Stimulated activated CD4-positive, alpha-beta T cell treated with anti-CD3 and anti-CD28 coated beads, Interleukin-2, amount 100 ng/mL, for 48 hours (primary cell): ENCODE results near the gene COPZ1.
A peak's percentile ranks its signal among the peaks of the same experiment; 100 is the strongest.

ENCODE experiments used
- DNase-seq, 2 donors: peaks; one replicate each; pipeline ENCODE4 v3.0.0-alpha.2; 2020

COPZ1 gene

DNA sequence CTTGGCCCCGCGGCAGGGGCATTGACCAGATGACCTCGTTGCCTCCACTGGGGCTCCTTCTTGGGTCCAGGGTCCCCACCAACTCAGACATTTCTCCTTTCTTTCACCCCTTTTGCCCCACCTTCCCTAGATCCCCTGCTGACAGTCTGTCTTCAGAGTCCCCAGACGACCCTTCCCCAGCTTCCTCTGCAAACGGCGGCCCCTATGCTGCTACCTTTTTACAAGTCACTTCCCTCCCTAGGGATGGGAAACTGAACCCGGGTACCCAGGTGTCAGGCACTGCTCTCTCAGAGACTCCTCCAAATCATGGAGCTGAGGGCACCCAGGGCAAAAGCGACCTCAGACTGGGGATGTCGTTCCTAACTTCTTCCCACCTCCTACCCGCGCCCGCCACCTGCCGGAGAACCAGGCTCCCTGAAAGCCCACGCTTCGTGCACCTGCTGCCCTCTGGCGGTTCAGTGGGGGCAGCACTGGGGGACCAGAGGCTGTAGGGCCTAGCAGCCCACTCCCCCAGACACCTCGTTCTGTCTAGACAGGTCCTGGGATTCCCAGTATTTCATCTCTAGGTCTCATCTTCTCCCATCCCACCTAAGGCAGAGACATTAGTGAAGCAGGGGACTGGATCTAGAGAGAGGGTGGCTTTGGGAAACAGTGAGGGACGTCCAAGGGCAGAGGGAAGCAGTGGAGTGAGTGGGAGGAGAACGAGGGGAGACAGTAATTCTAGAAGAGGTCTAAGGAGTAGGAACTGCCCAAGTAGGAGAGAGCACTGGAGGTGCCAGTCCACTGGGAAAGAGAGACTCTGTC lies 54.7 kb downstream of the COPZ1 start:
- peak; percentile 92 to 95 for DNase-seq

DNA sequence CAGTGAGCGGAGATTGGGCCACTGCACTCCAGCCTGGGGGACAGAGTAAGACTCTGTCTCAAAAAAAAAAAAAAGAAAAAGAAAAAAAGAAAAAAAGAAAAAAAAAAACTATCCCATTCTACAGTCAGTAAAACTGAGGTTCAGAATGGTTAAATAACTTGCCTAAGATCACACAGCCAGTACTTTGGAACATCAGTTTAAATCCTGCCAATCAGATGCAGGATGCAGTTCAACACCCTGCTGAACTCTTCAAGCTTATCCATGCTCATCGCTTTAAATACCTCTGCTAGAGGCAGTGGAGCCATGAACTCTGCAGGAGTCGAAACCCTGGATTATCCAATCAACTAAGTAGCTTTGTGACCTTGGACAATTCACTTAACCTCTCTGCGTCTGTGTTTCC lies 56.2 kb downstream of the COPZ1 start:
- no peak for DNase-seq

DNA sequence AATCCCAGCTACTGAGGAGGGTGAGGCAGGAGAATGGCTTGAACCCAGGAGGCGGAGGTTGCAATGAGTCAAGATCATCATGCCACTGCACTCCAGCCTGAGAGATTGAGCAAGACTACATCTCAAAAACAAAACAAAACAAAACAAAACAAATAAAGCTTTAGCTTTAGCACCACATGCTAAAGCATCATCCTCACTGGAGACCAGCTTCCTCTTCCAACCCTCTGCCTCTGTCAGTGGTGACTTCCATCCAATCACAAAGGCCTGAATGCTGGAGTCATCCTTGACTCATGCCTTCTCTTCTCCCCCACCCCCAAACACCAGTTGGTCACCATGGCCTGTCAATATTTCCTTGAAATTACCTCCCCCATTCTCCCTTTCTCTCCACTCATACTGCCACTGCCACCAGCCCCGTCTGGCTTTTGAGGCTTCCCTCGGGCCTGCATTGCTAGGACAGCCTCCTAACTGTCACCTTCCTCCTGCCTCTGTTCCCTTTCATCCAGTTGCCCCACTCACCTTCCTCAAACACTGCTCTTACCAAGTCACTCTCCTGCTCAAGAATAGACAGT lies 58.2 kb downstream of the COPZ1 start:
- no peak for DNase-seq

DNA sequence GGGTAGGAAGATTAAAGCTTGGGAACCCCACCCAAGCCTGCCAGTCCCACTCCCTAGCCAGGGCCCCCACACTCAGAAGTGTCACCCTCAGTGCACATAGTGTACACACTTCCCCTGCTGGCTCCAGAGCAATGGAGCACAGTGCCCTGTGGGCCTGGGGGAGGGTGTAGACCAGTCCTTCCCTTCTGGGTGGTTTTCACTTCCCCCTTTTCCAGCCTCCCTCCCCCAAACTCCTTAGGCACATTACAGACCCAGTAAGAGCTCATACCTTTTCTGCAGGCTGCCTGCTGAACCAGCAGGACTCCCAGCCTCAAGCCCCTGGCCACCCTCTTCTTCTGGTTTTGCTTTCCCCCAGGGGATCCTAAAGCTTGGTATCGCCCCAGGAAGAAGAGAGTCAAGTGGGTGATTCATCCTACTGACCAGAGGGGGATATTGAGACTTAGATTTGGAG lies 59.7 kb downstream of the COPZ1 start, which contains the start of gene ZNF385A:
Gene ZNF385A, minus strand, starts transcription at position 143 of the 451 bp plus-strand sequence. CDS start 219 bp downstream, outside the sequence.
- no peak for DNase-seq

DNA sequence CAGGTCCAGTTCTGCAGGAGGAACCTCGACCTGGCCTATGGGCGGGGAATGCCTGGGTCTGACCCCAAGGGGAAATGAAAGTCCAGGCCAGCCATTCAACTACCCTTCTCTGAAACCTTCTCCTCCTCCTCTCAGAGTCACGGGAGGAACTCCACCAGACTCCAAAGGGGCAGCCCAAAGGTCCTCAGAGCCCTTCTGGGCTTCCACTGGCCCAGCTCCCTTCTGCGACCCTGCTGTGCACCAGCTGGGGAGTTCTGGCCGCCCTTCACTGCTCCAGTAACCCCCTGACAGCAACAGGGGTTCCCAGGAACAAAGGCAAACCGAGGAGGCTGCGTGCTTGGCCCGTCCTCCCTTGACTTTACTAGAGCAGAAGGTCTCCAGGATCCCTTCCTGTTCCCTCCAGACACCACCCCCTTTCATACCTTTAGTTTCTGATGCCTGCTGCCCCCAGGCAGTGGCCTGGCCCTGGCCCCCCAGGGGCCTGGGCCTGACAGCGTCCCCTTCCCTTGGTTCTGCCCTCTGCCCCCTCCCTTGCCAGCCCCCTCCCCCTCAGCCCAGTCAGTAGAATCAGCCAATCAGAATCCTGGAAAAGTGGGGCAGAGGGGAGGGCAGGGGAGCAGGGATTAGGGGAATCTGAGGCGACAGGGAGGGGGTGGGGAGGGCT lies 60.5 kb downstream of the COPZ1 start:
- no peak for DNase-seq

DNA sequence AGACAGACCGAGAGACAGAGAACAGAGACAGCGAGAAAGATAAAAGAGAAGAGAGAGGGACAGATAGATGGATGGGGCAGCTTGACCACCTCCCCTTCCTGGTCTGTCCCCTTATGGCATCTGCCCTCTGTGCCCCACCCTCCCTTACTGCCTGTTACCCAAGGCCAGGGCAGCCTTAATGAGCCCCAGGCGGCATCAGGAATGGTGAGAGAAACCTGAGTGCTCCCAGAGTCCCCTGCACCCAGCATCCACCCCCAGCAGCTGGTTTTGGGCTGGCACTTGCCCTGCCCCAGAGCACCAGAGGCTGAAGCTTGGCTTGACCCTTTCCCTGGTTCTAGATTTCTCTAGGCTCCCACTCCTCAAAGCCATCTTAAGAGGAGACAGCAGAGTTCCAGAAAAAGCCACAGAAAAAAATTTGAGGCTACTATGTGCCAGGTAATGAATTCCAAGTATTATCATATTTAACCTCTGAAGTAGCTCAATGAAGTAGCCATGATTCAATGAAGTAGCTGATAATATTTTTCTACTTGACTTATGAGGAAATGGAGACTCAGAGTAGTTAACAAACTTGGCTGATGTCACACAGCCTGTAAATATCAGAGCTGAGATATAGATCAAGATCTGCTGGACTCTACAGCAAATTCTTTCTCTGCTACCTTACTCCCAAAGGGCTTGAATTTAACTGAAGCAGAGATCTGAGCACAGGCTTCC lies 61.6 kb downstream of the COPZ1 start:
- DNase-seq = no peak

DNA sequence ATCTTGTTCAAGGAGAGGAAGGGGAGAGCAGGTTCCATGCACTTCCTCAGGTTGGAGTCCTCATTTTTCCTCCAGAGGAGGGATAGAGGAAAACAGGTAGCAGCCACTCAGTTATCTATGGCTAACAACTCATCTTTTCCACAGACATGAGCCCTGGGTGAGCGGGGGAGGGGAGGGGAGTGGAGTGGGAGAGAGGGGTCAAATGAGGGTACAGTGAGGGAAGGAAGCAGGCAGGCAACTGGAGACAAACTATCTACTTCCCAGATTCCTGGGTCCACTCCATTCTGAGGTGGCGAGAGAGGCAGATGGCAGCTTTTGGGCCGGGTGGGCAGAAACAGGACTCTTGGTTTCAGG lies 62.2 kb downstream of the COPZ1 start:
- no peak for DNase-seq

DNA sequence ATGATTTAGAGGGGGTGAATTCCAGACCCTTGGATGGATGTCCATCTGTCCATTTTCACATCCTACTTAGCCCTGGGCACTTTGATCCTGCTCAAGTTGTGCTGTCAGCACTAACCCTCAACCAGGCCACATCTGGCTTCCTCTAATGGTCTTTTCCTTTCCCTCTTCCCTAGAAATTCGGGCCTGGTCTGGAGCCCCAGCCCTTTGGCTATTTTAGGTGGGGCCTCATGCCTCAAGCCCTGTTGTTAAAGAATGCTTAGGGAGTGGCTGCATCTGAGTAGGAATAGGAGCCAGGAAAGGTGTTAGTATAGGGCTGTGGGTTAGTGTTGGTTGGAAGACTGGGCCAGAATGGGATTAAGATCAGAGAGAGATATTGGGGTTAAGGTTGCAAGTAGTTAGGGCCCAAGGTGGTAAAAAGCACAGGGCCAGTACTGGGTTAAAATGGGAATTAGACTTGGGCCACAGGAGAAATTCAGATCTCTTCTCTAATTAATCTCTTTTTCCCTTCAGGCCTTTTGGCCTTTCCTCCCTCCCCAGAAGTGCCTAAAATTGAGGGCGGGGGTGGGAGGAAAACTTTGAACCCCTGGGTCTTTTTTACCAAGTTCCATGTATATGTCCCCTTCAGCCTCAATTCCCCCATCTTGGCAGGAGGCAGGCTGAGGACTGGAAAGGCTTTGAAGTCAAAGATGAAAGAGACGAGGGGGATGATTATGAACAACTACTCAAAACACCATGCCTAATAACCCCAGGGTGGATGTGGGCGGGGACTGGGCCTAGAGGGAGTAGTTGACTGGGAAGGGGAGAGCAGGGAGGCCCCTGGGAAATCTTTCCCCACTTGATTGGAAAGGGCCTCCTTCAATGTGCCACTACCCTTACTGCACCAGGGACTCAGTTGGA lies 63.6 kb downstream of the COPZ1 start:
- no peak for DNase-seq

DNA sequence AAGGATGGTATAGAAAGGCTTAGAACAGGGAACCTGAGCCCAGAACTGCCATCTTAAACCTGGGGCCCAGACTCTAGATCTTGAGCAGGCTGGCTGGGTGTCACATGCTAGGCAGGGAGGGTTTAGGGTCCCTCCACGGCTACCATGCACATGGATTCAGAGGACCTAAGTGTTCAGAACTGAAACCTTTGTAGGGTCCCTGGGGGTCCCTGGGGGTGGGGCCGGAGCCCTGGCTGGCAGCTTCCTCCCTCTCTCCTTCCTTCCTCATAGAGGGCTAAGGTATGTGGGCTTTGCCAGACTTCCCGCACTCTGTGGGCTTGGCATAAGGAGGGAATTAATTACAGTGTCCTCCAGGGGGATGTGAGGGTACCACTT lies 64.2 kb downstream of the COPZ1 start:
- no peak for DNase-seq

DNA sequence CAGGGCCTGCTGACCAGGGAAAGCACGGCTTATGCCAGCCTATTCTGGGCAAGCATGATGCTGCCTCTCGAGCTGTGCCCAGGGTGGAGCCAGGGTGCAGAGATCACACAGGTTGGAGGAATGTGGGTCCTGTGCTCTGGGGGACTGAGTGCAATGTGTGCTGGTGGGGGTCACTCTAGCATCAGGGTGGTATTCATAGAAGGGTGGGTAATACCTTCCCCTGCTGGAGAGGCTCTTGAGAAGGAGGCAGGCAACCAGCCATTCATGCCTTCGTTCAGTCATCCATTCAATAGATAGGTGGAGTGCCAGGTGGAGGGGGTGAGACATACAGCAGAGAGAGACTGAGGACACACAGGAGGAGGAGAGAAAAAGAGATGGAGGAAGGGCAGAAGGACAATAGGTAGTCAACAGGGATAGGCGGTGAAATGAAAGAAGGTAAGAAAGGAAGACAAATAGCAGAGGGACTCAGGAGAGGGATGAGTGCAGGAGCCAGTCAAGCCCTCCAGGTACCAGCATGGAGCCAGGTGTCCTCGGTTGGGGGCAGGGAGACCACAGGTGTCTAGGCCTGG lies 64.8 kb downstream of the COPZ1 start:
- no peak for DNase-seq

DNA sequence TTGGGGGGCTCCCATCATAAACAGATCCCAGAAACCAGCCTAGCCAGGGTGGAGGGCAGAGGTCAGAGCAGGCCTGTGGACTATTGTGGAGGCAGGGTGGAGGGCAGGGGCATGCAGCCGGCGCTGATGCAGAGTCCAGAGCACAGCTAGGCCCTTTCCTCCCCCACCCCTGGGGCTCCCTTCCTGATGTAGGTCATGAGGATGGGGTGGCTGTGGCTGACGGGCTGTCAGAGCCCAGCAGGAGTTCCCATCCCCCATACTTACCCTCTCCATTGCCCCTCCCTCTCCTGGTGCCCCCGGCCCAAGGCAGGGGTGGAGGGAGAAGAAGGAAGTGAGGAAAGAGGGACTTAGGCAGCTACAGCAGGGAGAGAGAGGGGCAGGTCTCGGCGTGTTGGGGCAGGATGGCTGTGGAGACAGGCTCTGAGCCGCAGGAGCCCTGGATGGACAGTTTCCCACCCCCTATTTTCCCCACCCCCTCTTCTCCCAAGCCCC lies 65.3 kb downstream of the COPZ1 start:
- no peak for DNase-seq

DNA sequence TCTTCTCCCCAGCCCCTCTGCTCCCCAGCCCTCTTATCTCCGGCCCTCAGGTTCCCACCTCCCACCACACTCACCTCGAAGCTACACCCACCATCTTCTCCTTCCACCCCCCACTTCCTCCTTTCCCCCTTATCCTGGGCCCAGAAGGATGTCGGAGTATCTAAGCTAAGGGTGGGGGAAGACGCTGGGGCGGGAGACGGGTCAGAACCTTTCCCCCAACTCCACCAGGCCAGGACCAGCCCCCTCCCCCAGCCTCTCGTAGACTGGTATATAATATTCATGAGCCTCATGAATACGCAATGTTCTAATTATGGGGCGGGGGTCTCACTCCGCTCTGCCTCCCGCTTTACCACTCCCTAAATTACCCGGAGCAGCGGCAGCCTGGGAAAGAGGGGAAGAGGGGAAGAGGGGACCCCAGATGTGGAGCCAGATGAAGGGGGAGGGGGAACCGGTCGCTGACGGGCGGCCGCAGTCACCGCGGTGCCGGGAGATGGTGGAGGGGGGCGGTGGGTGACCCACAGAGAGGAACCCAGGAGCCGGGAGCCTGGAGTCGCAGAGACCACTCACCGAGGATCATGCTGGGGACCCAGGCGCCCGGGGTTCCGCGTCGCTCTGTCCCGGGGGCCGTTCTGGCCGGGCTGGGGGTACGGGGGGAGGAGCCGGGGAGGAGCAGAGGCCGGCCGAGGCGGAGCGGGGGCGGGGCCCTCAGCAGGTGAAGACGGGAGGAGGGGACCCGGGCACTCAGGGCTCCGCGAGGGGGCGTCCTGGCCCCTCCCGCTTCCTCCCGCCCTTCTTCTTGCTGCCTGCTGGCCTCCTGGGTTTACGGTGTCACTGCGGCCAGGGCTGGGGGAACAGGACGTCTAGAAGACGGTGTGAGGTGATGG lies 66.0 kb downstream of the COPZ1 start:
- peak in 1 of 2 donors; percentile 64 for DNase-seq

DNA sequence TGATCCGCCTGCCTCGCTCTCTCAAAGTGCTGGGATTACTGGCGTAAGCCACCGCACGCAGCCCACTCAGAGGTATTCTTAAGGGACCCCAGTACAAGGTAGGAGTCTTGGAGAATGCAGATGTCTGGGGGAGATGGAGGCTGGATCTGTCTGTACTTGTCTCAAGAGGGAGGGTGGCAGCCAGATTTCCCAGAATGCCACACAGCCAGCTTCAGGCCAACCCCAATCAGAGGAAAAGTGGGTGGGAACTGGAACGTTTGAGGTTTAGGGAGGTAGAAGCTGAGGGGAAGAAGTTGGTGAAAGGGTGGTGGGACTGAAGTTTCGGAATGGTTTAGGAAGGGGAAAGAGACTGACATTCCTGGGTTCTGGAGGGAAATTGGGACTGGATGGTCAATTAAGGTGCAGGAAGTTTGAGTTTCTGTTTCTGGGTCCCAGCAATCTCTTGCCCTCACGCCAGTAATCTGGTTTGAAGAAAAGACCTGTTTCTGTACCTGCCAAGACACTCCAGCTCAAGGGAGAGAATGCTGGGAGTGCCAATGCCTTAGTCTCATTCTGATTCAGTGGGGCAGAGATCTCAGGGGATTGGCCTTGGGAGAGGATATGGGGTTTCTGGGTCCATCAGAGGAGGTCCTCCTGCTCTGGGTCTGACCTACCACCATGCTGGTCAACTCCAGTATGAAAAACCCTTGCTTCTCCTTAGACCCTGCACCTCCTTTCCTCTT lies 67.7 kb downstream of the COPZ1 start:
- DNase-seq = no peak

DNA sequence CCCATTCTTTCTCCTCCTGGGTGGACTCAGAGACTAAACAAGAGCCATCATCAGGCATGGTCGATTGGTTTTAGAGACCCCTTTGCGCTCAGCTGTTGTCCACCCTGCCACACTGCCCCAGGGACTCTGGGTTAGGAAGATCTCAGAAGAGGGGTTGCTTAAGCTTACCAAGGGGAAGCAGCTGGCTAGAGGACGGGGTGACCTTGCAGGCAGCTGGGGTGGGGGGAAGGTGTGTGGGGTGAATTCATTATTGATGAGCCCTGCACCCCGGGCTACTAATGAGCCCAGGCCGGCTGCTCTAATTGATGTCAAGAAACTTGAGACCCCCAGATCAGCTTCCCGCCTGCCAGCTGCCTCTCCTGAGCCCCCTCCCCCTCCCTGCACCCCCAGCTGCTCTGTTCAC lies 68.3 kb downstream of the COPZ1 start:
- no peak for DNase-seq

DNA sequence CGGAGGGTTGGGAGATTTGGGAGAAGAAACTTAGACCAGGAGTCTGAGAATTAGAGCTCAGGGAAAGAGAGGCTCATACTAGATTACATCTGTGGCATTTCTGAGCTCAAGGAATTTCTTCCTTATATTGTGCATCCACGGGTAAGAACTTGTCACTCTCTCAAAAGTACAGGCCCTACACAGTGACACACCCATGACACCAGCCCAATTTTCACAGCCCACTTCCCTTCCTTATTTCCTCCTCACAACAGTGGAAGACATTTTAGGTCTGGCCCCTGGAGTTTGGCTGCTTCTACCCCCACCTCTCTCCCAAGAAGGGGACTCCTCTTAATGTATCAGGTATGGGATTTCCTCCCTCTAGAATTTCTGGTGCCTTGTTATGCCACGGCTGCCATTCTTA lies 68.8 kb downstream of the COPZ1 start:
- no peak for DNase-seq

DNA sequence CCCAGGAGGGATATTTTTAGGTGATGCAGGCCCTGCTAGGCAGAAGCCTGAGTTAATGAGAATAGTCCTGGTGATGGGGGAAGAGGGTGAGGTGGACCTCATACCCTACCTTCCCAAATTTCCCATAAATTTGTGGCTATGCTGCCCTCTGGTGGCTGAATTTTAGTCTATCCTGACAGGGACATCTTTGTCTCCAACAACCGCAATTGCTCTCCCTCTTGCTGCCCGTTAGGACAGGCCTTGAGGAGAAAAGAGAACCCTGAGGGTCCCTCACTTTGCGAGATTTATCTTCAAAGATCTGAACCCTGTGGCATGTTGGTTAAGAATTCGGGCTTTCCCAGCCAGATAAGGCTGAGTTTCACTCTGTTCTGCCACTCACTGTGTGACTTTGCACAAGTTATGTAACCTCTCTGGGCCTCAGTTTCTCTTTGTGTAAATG lies 69.4 kb downstream of the COPZ1 start:
- DNase-seq = peak in 1 of 2 donors; percentile 58

DNA sequence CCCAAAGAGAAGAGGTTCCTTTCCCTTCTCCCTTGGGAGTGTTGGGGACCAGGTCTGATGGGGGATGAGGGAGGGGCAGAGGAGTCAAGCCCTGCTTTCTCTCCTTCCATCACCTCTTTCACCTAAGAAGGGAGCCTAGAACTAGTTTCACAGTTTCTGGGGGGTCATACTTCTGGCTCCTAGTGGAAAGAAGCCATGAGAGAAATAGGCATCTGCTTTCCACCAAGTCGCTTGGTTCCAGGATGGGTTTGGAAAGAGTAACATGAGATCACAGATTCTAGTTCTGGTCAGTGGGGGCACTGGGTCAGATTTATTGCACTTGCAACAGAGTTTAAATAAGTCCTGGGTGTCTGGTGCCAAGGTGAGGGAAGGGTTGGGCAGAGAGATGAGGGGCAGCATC lies 70.1 kb downstream of the COPZ1 start:
- no peak for DNase-seq

DNA sequence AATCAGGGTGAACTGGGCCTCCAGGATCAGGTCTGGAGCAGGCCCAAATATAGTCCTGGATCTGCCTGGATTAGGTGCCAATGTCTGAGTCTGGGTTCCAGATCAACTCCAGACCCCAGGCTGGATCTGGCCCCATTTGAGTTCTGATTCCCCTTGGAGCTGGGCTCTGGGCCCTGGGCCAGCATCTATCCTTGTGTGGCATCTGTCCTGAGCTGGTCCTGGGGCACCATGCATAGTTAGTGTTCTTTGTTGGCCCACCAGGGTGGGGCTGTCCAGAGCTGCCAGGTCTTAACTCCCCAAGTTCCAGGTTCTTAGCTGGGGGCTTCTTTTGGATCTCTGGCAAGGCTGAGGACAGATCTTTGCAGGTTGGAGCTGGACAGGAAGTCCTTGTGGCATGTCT lies 70.6 kb downstream of the COPZ1 start:
- no peak for DNase-seq

DNA sequence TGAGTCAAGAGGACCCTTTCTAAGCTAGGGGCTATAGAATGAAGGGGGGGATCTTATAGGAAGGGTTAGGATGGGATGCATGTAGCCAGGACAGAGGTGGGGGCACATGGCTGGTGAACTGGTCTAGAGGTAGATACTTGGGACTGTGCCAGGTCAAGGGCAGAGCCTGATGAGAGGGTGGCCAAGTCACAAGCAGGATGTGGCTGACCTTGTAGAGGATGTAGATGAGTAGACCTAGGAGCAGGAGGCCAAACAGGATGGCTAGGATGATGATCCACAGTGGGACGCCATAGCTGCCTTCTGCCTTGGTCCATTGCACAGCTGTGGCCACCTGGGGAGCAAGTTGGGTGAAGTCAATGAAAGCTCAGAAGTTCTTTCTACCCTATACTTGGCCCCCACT lies 72.2 kb downstream of the COPZ1 start:
- DNase-seq = no peak

DNA sequence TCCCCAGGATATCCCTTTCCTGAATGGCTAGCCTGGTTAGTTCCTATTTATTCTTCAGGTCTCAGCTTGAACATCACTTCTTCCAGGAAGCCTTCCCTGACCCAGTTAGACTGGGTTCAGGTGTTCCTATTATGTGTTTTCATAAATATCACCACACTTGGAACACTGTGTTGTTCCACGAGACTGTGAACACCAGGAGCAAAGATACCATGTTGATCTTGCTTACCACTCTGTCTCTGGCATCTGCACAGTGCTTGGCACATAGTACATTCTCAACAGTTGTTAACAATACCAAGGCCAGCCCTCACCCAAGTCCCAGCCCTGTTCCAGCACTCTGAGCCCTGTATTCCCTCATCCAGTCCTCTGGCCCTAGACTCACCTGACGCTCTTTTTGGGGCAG lies 73.3 kb downstream of the COPZ1 start:
- no peak for DNase-seq
